ENCODE results near the gene PRDM2.
"Not testable (repeated sequence)": the region's sequence is repeated elsewhere in the genome, so short reads cannot be mapped to it uniquely, and the experiment has no call there.

The PRDM2 gene

DNA sequence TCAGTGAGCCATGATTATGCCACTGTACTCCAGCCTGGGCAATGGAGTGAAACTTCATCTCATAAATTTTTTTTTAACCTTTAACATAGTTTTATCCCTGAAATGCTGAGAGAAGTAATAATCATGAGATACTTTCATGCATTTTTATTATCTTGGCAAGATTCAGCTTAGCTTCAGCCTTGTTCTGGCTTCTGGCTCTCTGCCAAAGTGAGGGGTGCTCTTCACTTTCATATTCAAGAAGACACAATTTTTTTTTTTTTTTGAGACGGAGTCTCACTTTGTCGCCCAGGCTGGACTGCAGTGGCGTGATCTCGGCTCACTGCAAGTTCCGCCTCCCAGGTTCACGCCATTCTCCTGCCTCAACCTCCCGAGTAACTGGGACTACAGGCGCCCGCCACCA lies 19.4 kb upstream of the PRDM2 start:
- not testable (repeated sequence) for H3K27ac Mint-ChIP-seq (ENCODE audit: low read depth); H3K4me3 Mint-ChIP-seq; ATAC-seq (replicated peaks; ENCODE audit: extremely low read depth, poor library complexity, severe bottlenecking); H3K4me1 Mint-ChIP-seq; H3K36me3 Mint-ChIP-seq (ENCODE audit: insufficient read depth); H3K9me3 Mint-ChIP-seq; DNase-seq (ENCODE audit: low spot score in 2 of 2)
- peaks cover 41% of the 10 kb centered on the region for H3K27me3 Mint-ChIP-seq

DNA sequence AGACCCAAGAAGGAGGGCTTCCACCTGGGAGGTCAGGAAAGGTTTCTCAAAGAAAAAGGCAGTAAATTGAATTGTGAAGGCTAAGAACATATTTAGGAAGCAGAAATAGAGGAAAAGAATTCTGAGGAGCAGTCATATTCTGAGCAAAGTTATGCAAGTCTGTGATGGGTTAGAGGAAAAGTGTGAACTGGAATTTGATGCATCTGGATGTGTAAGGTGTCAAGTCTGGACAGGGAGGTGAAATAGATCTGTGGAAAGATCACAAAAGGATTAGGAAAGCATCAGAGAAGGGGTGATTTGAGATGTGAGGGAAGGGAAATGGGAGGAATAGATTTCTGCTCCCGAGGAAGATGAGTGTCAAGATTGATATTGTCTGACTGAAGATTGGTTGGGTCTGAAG lies 18.1 kb upstream of the PRDM2 start:
- no peaks in the 10 kb centered on the region for H3K9me3 Mint-ChIP-seq
- no peak for DNase-seq (ENCODE audit: low spot score in 2 of 2)
- peaks cover 31% of the 10 kb centered on the region for H3K27me3 Mint-ChIP-seq
- no peak for ATAC-seq (replicated peaks; ENCODE audit: extremely low read depth, poor library complexity, severe bottlenecking)
- no peak overlapping the region for H3K4me3 Mint-ChIP-seq
- H3K27ac Mint-ChIP-seq (ENCODE audit: low read depth) = no peak overlapping the region
- H3K4me1 Mint-ChIP-seq = no peaks in the 10 kb centered on the region
- no peaks in the 10 kb centered on the region for H3K36me3 Mint-ChIP-seq (ENCODE audit: insufficient read depth)

DNA sequence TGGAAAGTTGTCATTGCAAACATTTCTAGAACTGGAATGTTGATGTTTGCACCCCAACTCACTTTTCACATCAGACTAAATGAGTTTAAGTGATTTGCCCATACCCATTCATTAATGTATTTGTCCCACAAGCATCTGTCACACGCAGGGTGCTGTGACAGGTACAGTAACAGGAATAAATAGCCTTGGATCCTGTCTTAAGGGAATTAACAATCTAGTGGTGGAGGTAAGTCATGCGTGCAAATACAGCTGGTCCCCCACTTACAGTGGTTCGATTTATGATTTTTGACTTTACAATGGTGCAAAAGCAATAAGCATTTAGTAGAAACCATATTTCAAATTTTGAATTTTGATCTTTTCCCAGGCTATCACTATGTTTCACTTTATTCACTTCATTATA lies 17.5 kb upstream of the PRDM2 start:
- no peak overlapping the region for H3K27ac Mint-ChIP-seq (ENCODE audit: low read depth)
- H3K36me3 Mint-ChIP-seq (ENCODE audit: insufficient read depth) = no peaks in the 10 kb centered on the region
- peaks cover 31% of the 10 kb centered on the region for H3K27me3 Mint-ChIP-seq
- no peak for ATAC-seq (replicated peaks; ENCODE audit: extremely low read depth, poor library complexity, severe bottlenecking)
- H3K9me3 Mint-ChIP-seq = no peaks in the 10 kb centered on the region
- no peaks in the 10 kb centered on the region for H3K4me1 Mint-ChIP-seq
- DNase-seq (ENCODE audit: low spot score in 2 of 2) = no peak
- H3K4me3 Mint-ChIP-seq = no peak overlapping the region

DNA sequence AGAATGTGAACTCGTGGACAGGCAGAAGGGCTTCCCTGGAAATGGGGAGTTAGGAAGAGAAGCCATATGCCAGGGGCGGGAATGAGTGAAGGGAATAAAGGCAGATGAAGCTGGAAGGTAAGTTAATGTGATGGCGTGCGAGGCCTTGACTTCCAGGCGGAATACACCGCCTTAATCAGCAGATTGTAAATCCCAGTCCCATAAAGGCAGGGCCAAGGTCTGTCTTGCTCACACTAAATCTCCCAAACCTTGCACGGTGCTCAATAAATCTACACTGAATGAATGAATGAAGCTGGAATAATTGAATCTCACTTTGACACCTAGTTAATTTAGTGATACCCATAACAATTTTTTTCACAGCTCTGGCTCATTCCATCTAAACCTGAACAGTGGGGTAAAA lies 16.8 kb upstream of the PRDM2 start:
- Mint-ChIP-seq H3K4me1 (no peaks in the 10 kb centered on the region), H3K4me3 (no peak overlapping the region), H3K9me3 (no peaks in the 10 kb centered on the region), H3K36me3 (ENCODE audit: insufficient read depth) (no peaks in the 10 kb centered on the region), H3K27ac (ENCODE audit: low read depth) (no peak overlapping the region), H3K27me3 (peaks cover 31% of the 10 kb centered on the region)
- DNase-seq (ENCODE audit: low spot score in 2 of 2) = no peak
- no peak for ATAC-seq (replicated peaks; ENCODE audit: extremely low read depth, poor library complexity, severe bottlenecking)

DNA sequence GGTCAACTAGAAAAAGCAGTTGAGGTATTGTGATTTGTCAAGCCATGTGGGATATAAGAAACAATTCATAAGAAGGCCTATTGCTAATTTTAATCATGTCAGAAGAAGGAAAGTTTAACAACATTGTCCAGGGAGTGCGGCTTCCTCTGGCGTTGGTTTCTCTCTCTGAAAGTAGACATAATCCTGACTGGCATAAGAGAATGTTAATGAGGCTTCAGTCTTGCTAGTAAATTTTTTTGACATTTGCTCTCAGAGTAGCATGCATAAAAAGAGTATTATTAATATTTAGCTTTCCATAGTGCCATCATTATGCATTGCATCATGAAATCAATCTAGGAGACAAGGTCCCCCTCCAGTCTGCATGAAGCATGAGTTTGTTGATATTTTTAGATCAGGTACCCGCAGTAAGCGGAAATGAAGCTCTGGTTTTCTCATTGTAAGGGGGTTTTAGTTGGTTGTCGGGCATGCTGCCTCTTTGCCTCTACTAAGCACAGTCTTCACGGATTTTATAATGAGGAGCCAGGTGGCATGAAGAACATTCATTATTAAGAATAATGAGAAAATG lies 12.8 kb upstream of the PRDM2 start:
- DNase-seq (ENCODE audit: low spot score in 2 of 2) = no peak
- H3K27ac Mint-ChIP-seq (ENCODE audit: low read depth) = no peak overlapping the region
- ATAC-seq (replicated peaks; ENCODE audit: extremely low read depth, poor library complexity, severe bottlenecking) = no peak
- H3K4me1 Mint-ChIP-seq = no peaks in the 10 kb centered on the region
- H3K36me3 Mint-ChIP-seq (ENCODE audit: insufficient read depth) = peaks cover 5% of the 10 kb centered on the region
- H3K4me3 Mint-ChIP-seq = no peak overlapping the region
- peaks cover 52% of the 10 kb centered on the region for H3K27me3 Mint-ChIP-seq
- peaks cover 7% of the 10 kb centered on the region for H3K9me3 Mint-ChIP-seq

DNA sequence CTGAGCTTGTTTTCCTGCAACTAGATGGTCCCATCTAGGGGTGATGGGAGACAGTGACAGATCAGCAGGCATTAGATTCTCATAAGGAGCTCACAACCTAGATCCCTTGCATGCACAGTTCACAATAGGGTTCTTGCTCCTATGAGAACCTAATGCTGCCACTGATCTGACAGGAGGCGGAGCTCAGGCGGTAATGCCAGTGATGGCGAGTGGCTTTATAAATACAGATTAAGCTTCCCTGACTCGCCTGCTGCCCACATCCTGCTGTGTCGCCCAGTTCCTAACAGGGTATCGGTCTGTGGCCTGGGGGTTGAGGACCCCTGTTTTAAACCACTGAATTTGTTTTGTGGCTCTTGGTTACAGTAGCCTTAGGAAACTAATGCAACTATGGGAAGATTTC lies 6.9 kb upstream of the PRDM2 start:
- H3K4me3 Mint-ChIP-seq; ATAC-seq (replicated peaks; ENCODE audit: extremely low read depth, poor library complexity, severe bottlenecking); H3K4me1 Mint-ChIP-seq; H3K27ac Mint-ChIP-seq (ENCODE audit: low read depth); H3K9me3 Mint-ChIP-seq; DNase-seq (ENCODE audit: low spot score in 2 of 2); H3K36me3 Mint-ChIP-seq (ENCODE audit: insufficient read depth): not testable (repeated sequence)
- peaks cover 43% of the 10 kb centered on the region for H3K27me3 Mint-ChIP-seq

DNA sequence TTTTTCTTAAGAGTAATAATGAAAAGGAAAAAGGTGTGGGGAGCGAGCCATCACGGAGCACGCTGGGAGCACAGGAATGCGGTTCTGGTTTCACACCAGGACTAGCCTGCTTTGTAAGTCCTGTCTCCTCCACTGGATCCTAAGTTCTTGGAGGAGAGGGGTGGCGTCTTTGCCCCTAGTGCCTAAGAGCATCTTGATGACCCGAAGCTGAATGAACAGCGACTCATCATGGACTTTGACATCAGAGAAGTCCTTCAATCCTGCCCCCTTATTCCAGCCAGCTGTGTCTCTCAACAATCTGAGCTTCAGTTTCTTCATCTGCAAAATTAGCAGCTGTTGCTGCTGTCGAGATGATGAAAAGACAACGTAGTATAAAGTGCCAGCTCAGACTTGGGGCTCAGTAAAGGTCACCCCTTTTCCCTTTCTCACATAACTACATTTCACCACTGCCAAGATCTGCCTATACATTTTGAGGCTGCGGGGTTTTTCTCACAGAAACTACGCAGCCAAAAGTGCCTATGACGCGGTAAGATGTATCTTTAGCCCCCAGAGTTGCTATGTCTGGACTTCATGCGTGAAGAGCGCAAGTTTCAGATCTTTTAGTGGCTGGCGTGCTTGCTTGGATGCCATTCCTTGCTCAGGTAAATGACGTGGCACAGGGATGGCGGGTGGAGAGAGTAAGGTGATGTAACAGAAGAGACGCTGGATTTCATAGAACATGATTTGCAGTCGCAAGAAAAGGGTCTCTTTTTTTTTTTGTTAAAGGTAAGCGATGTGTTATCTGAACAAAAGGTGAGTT lies 4.9 kb upstream of the PRDM2 start:
- H3K4me1 Mint-ChIP-seq = peaks cover 7% of the 10 kb centered on the region
- H3K4me3 Mint-ChIP-seq = no peak overlapping the region
- no peak overlapping the region for H3K27ac Mint-ChIP-seq (ENCODE audit: low read depth)
- H3K27me3 Mint-ChIP-seq = peaks cover 23% of the 10 kb centered on the region
- H3K36me3 Mint-ChIP-seq (ENCODE audit: insufficient read depth) = peaks cover 15% of the 10 kb centered on the region
- ATAC-seq (replicated peaks; ENCODE audit: extremely low read depth, poor library complexity, severe bottlenecking) (no peak), DNase-seq (ENCODE audit: low spot score in 2 of 2) (no peak)
- peaks cover under 1% of the 10 kb centered on the region for H3K9me3 Mint-ChIP-seq

DNA sequence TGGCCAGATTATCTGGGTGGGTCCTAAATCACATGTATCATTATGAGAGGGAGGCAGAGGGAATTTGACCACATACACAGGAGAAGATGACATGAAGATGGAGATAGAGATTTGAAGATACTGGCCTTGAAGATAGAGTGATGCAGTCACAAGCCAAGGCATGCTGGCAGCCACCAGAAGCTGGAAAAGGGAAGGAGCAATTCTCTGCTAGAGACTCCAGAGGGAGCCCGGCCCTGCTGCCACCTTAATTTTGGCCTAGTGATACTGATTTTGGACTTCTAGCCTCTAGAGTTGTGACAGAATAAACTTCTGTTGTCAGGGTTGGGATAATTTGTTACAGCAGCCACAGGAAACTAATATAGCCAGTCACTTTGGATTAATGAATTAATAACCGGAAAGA lies 2.2 kb upstream of the PRDM2 start:
- Mint-ChIP-seq H3K4me1 (peaks cover 28% of the 10 kb centered on the region), H3K36me3 (ENCODE audit: insufficient read depth) (peaks cover 23% of the 10 kb centered on the region), H3K27ac (ENCODE audit: low read depth) (no peak overlapping the region), H3K27me3 (no peaks in the 10 kb centered on the region), H3K4me3 (no peak overlapping the region), H3K9me3 (no peaks in the 10 kb centered on the region)
- DNase-seq (ENCODE audit: low spot score in 2 of 2) (no peak), ATAC-seq (replicated peaks; ENCODE audit: extremely low read depth, poor library complexity, severe bottlenecking) (no peak)

DNA sequence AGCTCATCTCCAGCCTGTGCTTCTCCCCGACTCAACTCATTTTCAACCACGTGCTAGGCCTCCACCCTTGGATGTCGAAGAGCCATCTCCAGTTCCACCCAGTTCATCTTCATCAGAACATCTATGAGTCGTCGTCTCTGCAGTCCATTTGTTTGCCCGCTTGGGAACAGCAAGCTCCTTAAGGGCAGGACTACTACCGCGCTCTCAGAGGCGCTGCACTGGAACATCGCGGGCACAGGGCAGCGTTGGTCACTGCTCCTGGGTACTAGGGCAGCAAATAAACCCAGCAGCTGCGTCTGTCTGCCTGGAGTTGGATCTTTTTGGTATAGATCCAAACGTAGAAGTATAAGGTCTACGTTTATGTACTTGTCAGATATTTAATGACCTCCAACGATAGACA lies 478 bp upstream of the PRDM2 start:
- ATAC-seq (replicated peaks; ENCODE audit: extremely low read depth, poor library complexity, severe bottlenecking) = no peak
- H3K27ac Mint-ChIP-seq (ENCODE audit: low read depth) = peak overlapping the region; percentile 84
- H3K36me3 Mint-ChIP-seq (ENCODE audit: insufficient read depth) = peaks cover 27% of the 10 kb centered on the region
- no peaks in the 10 kb centered on the region for H3K9me3 Mint-ChIP-seq
- peak overlapping the region; percentile 98 for H3K4me3 Mint-ChIP-seq
- no peaks in the 10 kb centered on the region for H3K27me3 Mint-ChIP-seq
- peaks cover 35% of the 10 kb centered on the region for H3K4me1 Mint-ChIP-seq
- no peak for DNase-seq (ENCODE audit: low spot score in 2 of 2)

DNA sequence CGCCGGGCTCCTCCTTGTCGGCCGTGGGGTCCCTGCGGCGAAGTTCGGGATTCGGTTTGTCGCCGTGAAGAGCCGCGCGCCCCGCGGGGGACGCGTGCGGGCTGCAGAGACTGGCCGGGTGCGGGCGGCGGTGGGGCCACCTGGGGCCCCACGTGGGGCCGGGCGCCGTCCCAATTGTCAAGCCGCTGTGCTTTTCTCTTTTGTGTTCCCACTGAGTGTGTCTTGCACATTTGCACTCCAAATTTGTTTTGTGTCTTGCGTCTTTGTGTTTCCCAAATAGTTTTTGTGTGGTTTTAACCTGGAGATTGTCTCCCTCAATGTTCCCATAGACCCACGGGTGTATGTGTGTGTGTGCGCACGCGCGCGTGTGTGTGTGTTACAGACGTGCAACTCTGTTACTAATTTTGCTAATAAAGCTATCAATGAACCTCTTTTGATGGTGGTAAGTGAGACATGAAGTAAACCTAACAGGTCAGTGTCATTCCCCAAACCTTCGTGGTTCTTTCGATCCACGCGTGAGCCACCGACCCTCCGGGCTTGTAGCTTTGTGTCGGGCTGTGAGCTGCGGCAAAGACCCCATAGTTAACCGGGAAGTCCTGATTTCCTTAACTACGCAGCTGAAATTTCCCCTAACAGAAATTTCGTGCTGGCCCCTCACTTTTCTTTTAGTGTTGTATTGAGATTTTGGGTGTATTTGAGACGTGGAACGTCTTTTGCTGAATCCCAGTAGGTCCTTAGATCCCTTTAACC lies 708 bp downstream of the PRDM2 start:
- H3K27me3 Mint-ChIP-seq = no peaks in the 10 kb centered on the region
- DNase-seq (ENCODE audit: low spot score in 2 of 2) (peak; percentile 34 to 47), ATAC-seq (replicated peaks; ENCODE audit: extremely low read depth, poor library complexity, severe bottlenecking) (peak; percentile 23)
- peaks cover 44% of the 10 kb centered on the region for H3K4me1 Mint-ChIP-seq
- no peaks in the 10 kb centered on the region for H3K9me3 Mint-ChIP-seq
- peaks cover 27% of the 10 kb centered on the region for H3K36me3 Mint-ChIP-seq (ENCODE audit: insufficient read depth)
- H3K4me3 Mint-ChIP-seq = peak overlapping the region; percentile 98
- H3K27ac Mint-ChIP-seq (ENCODE audit: low read depth) = peak overlapping the region; percentile 98

DNA sequence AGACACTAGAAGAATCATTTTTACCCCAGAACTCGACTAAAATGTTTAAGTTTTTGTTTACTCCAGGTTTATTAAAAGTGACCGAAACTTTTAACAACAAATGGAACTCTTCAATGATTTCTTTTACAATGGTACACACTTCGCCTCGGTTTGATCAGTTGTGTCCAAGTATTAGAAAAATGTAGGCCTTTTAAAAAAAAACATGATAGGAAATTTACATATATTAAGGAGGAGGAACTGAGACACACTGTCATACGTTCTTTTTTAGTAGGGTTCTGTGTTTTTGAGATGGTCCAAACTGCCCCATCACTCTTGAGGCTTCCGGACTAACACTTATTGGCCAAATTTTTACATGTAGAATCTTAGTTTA lies 1.3 kb downstream of the PRDM2 start:
- peaks cover 49% of the 10 kb centered on the region for H3K4me1 Mint-ChIP-seq
- DNase-seq (ENCODE audit: low spot score in 2 of 2) (no peak), ATAC-seq (replicated peaks; ENCODE audit: extremely low read depth, poor library complexity, severe bottlenecking) (no peak)
- peak overlapping the region; percentile 98 for H3K27ac Mint-ChIP-seq (ENCODE audit: low read depth)
- H3K36me3 Mint-ChIP-seq (ENCODE audit: insufficient read depth) = peaks cover 31% of the 10 kb centered on the region
- H3K4me3 Mint-ChIP-seq = peak overlapping the region; percentile 98
- no peaks in the 10 kb centered on the region for H3K27me3 Mint-ChIP-seq
- no peaks in the 10 kb centered on the region for H3K9me3 Mint-ChIP-seq

DNA sequence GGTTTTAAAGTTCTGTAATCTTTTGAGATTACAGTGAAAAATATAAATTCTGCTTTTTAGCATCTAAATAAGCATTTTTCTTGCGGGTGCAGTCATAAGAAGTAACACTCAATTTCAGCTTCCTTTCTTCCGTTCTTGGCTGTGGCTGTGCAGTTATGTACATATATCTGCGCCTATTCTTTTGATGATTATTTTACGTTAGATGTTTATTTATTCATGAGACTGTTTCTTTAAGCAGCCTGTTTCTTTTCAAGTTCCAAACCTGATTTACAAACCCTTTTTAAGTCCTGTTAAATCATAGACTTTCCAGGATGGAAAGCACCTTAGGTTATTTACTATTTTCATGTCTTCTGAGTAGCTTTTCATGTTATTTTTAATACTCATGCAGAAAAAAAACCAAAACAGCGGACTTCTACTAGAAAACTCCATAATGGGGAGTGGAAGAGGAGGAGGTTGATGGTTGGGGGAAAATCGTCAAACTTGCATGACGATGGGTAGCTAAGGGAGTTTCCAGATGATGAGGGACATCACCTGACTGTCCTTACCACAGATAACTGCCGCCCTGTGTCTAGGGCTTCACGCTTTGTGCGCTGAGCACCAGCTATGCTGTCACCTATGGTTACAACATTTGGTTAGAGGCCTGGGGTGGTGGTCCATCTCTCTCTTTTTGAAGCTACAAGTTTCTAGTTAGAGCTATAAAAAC lies 2.6 kb downstream of the PRDM2 start:
- H3K9me3 Mint-ChIP-seq = no peaks in the 10 kb centered on the region
- peak overlapping the region; percentile 98 for H3K4me3 Mint-ChIP-seq
- peak; percentile 41 to 78 for DNase-seq (ENCODE audit: low spot score in 2 of 2)
- peaks cover 52% of the 10 kb centered on the region for H3K4me1 Mint-ChIP-seq
- peaks cover 31% of the 10 kb centered on the region for H3K36me3 Mint-ChIP-seq (ENCODE audit: insufficient read depth)
- peak overlapping the region; percentile 98 for H3K27ac Mint-ChIP-seq (ENCODE audit: low read depth)
- ATAC-seq (replicated peaks; ENCODE audit: extremely low read depth, poor library complexity, severe bottlenecking) = peak; percentile 93
- H3K27me3 Mint-ChIP-seq = no peaks in the 10 kb centered on the region
